HepG2 (cell line): ENCODE results near the gene MIF4GD. TPM values are rescaled to one million over a fixed set of nuclear protein-coding genes. Genes with fewer than 3 reads are reported as not detected.

Source experiments
- ATAC-seq: fragments of 200-7000 bp; cut with Tn5 transposase; 3 replicates; pipeline ENCODE4 v1.9.1; 2020; ENCODE audit warnings: mild to moderate bottlenecking, moderate library complexity
- BruUV-seq: library from RNA; stranded (reverse); fragments of 400-500 nt; replicated peaks from 2 replicates; lab custom pipeline; 2021; lab: Mats Ljungman, UMichigan
- CTCF ChIA-PET: fragments of 300-600 bp; formaldehyde crosslinking; extraction: SDS; loops from one replicate; lab custom pipeline; 2021; ENCODE audit warnings: low total read pairs, inconsistent platforms, low intra/inter-chr PET ratio; lab: Yijun Ruan, JAX
- POLR2A ChIA-PET: fragments of 350-600 bp; sonication (Branson Sonifier 250); formaldehyde crosslinking; loops from one replicate; lab custom pipeline; 2020; ENCODE audit warnings: antibody characterized with exemption, inconsistent platforms; lab: Yijun Ruan, JAX
- DNase-seq: peaks from one replicate; pipeline ENCODE4 v3.0.0-alpha.2; 2015; ENCODE audit warnings: low spot score
- FAIRE-seq: peaks from 3 replicates; lab custom pipeline; 2011; peaks lifted over from hg19 to GRCh38; lab: Jason Lieb, UNC
- H2AFZ ChIP-seq: one replicate; pipeline ENCODE4 v1.6.1; 2011; ENCODE audit warnings: low read length, inconsistent platforms
- H3K27ac ChIP-seq: fragments of 300-600 bp; 3 replicates; pipeline ENCODE4 v1.8.0; 2011; ENCODE audit warnings: mixed run types, mild to moderate bottlenecking, mixed read lengths, low read length, inconsistent platforms; ENCODE audit not compliant: insufficient read depth; ENCODE audit errors: extremely low read length
- H3K27me3 ChIP-seq, 2 experiments: fragments of 200-600 bp in 1 of 2; 2 replicates in 1 of 2; 3 replicates in 1 of 2; pipeline versions ENCODE4 v1.6.0 to v1.8.0; 2011; ENCODE audit warnings: low read length in 2 of 2, mild to moderate bottlenecking in 2 of 2, moderate library complexity in 2 of 2, inconsistent platforms in 1 of 2; ENCODE audit not compliant: insufficient read depth in 2 of 2, control insufficient read depth in 1 of 2
- H3K36me3 ChIP-seq, 2 experiments: fragments of 200-600 bp in 1 of 2; replicated peaks in 1 of 2; 2 replicates in 1 of 2; 3 replicates in 1 of 2; pipeline versions ENCODE4 v1.5.1 to v1.8.0; 2011; ENCODE audit warnings: low read length in 2 of 2, inconsistent platforms in 1 of 2; ENCODE audit not compliant: insufficient read depth in 2 of 2, control insufficient read depth in 1 of 2
- H3K4me1 ChIP-seq: 2 replicates; pipeline ENCODE4 v1.5.1; 2012; ENCODE audit warnings: low read length, inconsistent platforms; ENCODE audit not compliant: insufficient read depth
- H3K4me2 ChIP-seq: 2 replicates; pipeline ENCODE4 v1.6.0; 2011; ENCODE audit warnings: low read depth, low read length, inconsistent platforms
- H3K4me3 ChIP-seq, 3 experiments: fragments of 200-600 bp in 1 of 3; sonication (generic), shearing (Covaris generic) in 1 of 3; replicated peaks in 1 of 3; 2 replicates each; pipeline ENCODE4 v1.5.1; 2011 to 2016; ENCODE audit warnings: low read length in 3 of 3, inconsistent platforms in 2 of 3, low read depth in 2 of 3, mild to moderate bottlenecking in 2 of 3, control low read depth in 1 of 3, mixed read lengths in 1 of 3; ENCODE audit not compliant: insufficient read depth in 1 of 3
- H3K79me2 ChIP-seq: one replicate; pipeline ENCODE4 v1.6.1; 2011; ENCODE audit warnings: low read length, inconsistent platforms; ENCODE audit not compliant: insufficient read depth
- H3K9ac ChIP-seq: 2 replicates; pipeline ENCODE4 v1.6.0; 2011; ENCODE audit warnings: mild to moderate bottlenecking, low read depth, low read length, inconsistent platforms; ENCODE audit not compliant: insufficient read depth
- H3K9me3 ChIP-seq: 2 replicates; pipeline ENCODE4 v1.5.1; 2012; ENCODE audit warnings: mild to moderate bottlenecking, low read length
- H4K20me1 ChIP-seq: 2 replicates; pipeline ENCODE4 v1.6.0; 2011; ENCODE audit warnings: inconsistent platforms, mild to moderate bottlenecking, low read length, moderate library complexity; ENCODE audit not compliant: insufficient read depth
- CREBL2 ChIP-seq: sonication (generic); formaldehyde crosslinking; IDR thresholded peaks from 2 replicates; pipeline ENCODE4 v1.8.1; 2023; ENCODE audit warnings: missing genetic modification reagents, mild to moderate bottlenecking, borderline replicate concordance
- DMAP1 ChIP-seq: IDR thresholded peaks from 2 replicates; pipeline ENCODE4 v1.6.1; 2016
- FUBP1 ChIP-seq: sonication (generic); formaldehyde crosslinking; IDR thresholded peaks from 2 replicates; pipeline ENCODE4 v1.5.1; 2020; ENCODE audit warnings: missing genetic modification reagents, mild to moderate bottlenecking, borderline replicate concordance
- MED8 ChIP-seq: sonication (generic); formaldehyde crosslinking; IDR thresholded peaks from 2 replicates; pipeline ENCODE4 v1.8.1; 2023; ENCODE audit warnings: mild to moderate bottlenecking, missing genetic modification reagents; ENCODE audit not compliant: insufficient replicate concordance
- NAIF1 ChIP-seq: sonication (generic); formaldehyde crosslinking; IDR thresholded peaks from 2 replicates; pipeline ENCODE4 v1.5.0; 2020; ENCODE audit warnings: mild to moderate bottlenecking, missing genetic modification reagents, borderline replicate concordance
- POLR2A ChIP-seq, 2 experiments: IDR thresholded peaks; 2 replicates each; pipeline ENCODE4 v1.6.1; 2011; ENCODE audit warnings: low read depth in 2 of 2, low read length in 2 of 2, mild to moderate bottlenecking in 1 of 2, moderate library complexity in 1 of 2; ENCODE audit not compliant: insufficient read depth in 1 of 2
- RXRB ChIP-seq: IDR thresholded peaks from 2 replicates; pipeline ENCODE4 v1.6.1; 2016; ENCODE audit warnings: borderline replicate concordance, missing genetic modification reagents, missing compliant biosample characterization
- TOPORS ChIP-seq: sonication (generic); formaldehyde crosslinking; IDR thresholded peaks from 2 replicates; pipeline ENCODE4 v1.8.0; 2023; ENCODE audit warnings: mild to moderate bottlenecking, missing genetic modification reagents
- ZNF230 ChIP-seq: sonication (generic); formaldehyde crosslinking; IDR thresholded peaks from 2 replicates; pipeline ENCODE4 v1.4.0; 2020; ENCODE audit warnings: mild to moderate bottlenecking, missing genetic modification reagents
- ZNF329 ChIP-seq: sonication (generic); formaldehyde crosslinking; IDR thresholded peaks from 2 replicates; pipeline ENCODE4 v1.9.0; 2021; ENCODE audit warnings: low read depth, mild to moderate bottlenecking, missing genetic modification reagents
- WGBS: methylation state at CpG from one replicate; pipeline ENCODE4 v1.1.6; 2017; ENCODE audit warnings: low lambda C conversion rate; 5-methylcytosine and 5-hydroxymethylcytosine counted together
- in situ Hi-C: cut with HindIII; loops from 2 replicates; pipeline ENCODE4 v1.10.0; 2017; ENCODE audit warnings: low pct_unique_long_range_greater_than_20kb; ENCODE audit not compliant: extremely low pct_ligation_motif_present
- intact Hi-C: fragments of 100-400 bp; cut with micrococcal nuclease; formaldehyde crosslinking; loops from one replicate; pipeline ENCODE4 v1.10.0; 2022; ENCODE audit not compliant: unreplicated experiment
- polyA plus RNA-seq, 8 experiments: library from polyadenylated mRNA; depleted of rRNA in 3 of 8; stranded (reverse) in 7 of 8; unstranded in 1 of 8; fragments of >200 nt; fragmentation: Illumina TruSeq in 4 of 8; extraction: Trizol in 4 of 8; gene quantifications; 2 replicates each; pipeline versions ENCODE4 v1.2.1 to v1.2.3, GENCODE V29; 2011 to 2016; ENCODE audit warnings: low read depth in 4 of 8, missing spikeins in 1 of 8, mixed read lengths in 1 of 8; ENCODE audit not compliant: insufficient read depth in 1 of 8
- total RNA-seq, 5 experiments: library from RNA; depleted of rRNA; stranded (reverse); fragments of >200 nt; fragmentation: Illumina TruSeq; extraction: Trizol; gene quantifications; 2 replicates each; pipeline ENCODE4 v1.2.3, GENCODE V29; 2016; ENCODE audit warnings: low read depth in 1 of 5
- TF ChIP-seq, protein P1 (sequence below): sonication (generic); formaldehyde crosslinking; IDR thresholded peaks from 2 replicates; pipeline ENCODE4 v1.5.1; 2020; ENCODE audit warnings: missing genetic modification reagents, mild to moderate bottlenecking, borderline replicate concordance
- TF ChIP-seq, protein P2 (sequence below): IDR thresholded peaks from 2 replicates; pipeline ENCODE4 v1.6.1; 2016; ENCODE audit warnings: low read depth, control low read depth
- TF ChIP-seq, protein P3 (sequence below): sonication (generic); formaldehyde crosslinking; IDR thresholded peaks from 2 replicates; pipeline ENCODE4 v1.8.0; 2022; ENCODE audit warnings: mild to moderate bottlenecking, missing genetic modification reagents, moderate library complexity

MIF4GD gene
- total and polyA plus RNA-seq, 2 of the 13 experiments (the other 11 are each of a cell fraction or from before 2014, with no cell fraction given): 14.0 to 28.0 TPM

- no peaks in the 10 kb centered on the region for H3K4me1 ChIP-seq
- no peak for DNase-seq
- no peak overlapping the region for H3K9ac ChIP-seq
- intact Hi-C loops: no loop called here
- no peak overlapping the region for H3K27ac ChIP-seq
- no TSS peak for BruUV-seq
- H3K27me3 ChIP-seq: no peaks in the 10 kb centered on the region
- ChIA-PET CTCF (no interaction called here), POLR2A (interaction anchor here (0.8 kb wide), 2 partner anchors 20 to 70 kb away, joined by 3 read pairs; partner anchors contain the start of gene SLC25A19)
- TF ChIP-seq TOPORS (CRISPR knock-in tag): no peak
- TF ChIP-seq, protein P1, sequence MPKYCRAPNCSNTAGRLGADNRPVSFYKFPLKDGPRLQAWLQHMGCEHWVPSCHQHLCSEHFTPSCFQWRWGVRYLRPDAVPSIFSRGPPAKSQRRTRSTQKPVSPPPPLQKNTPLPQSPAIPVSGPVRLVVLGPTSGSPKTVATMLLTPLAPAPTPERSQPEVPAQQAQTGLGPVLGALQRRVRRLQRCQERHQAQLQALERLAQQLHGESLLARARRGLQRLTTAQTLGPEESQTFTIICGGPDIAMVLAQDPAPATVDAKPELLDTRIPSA (CRISPR knock-in tag): no peak
- no peak for TF ChIP-seq POLR2A (IDR thresholded peaks at IDR 0.05; ENCODE audit: insufficient read depth in 1 of 2, low read depth in 2 of 2, low read length in 2 of 2)
- TF ChIP-seq RXRB: no peak
- no peak for TF ChIP-seq CREBL2
- TF ChIP-seq ZNF329 (CRISPR knock-in tag): no peak
- no peak for TF ChIP-seq MED8
- TF ChIP-seq FUBP1: no peak
- no peak for TF ChIP-seq DMAP1
- no peak for TF ChIP-seq NAIF1 (CRISPR knock-in tag)
- TF ChIP-seq, protein P2, sequence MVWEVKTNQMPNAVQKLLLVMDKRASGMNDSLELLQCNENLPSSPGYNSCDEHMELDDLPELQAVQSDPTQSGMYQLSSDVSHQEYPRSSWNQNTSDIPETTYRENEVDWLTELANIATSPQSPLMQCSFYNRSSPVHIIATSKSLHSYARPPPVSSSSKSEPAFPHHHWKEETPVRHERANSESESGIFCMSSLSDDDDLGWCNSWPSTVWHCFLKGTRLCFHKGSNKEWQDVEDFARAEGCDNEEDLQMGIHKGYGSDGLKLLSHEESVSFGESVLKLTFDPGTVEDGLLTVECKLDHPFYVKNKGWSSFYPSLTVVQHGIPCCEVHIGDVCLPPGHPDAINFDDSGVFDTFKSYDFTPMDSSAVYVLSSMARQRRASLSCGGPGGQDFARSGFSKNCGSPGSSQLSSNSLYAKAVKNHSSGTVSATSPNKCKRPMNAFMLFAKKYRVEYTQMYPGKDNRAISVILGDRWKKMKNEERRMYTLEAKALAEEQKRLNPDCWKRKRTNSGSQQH (CRISPR knock-in tag): no peak
- TF ChIP-seq, protein P3, sequence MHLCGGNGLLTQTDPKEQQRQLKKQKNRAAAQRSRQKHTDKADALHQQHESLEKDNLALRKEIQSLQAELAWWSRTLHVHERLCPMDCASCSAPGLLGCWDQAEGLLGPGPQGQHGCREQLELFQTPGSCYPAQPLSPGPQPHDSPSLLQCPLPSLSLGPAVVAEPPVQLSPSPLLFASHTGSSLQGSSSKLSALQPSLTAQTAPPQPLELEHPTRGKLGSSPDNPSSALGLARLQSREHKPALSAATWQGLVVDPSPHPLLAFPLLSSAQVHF (CRISPR knock-in tag): no peak
- no peak for TF ChIP-seq ZNF230 (CRISPR knock-in tag)
- no peaks in the 10 kb centered on the region for H4K20me1 ChIP-seq
- WGBS: 95% methylated on average over 3 of the region's 3 CpGs
- FAIRE-seq: no peak
- peaks cover 18 to 64% of the 10 kb centered on the region in 2 experiments for H3K36me3 ChIP-seq
- in situ Hi-C loops: no loop called here
- H3K4me2 ChIP-seq: no peak overlapping the region
- H3K9me3 ChIP-seq: no peaks in the 10 kb centered on the region
- H3K4me3 ChIP-seq: no peak overlapping the region
- no peak overlapping the region for H2AFZ ChIP-seq
- no peak; the same call in 1 of the 3 replicates for ATAC-seq
- no peaks in the 10 kb centered on the region for H3K79me2 ChIP-seq
Observed at GRCh38 chr17:75219815-75220214, 51.2 kb downstream of the MIF4GD start.
